HT-29 (cell line): ENCODE measurements around the gene TENT5A. TPM values are rescaled to one million over a fixed set of nuclear protein-coding genes. Genes with fewer than 3 reads are reported as not detected.

Experiments used
- DNase-seq: peaks from one replicate; pipeline ENCODE4 v3.0.0-alpha.2; 2015; ENCODE audit warnings: low spot score
- total RNA-seq: library from RNA; depleted of rRNA; stranded (reverse); fragments of >200 nt; shearing (Covaris generic); gene quantifications from 2 replicates; pipeline ENCODE4 v1.2.3, GENCODE V29; 2014

Gene TENT5A
- total RNA-seq, 1 experiment from 2014 or later, result 3.9 TPM

GRCh38 chr6:81771097-81771496, 18.6 kb upstream of the TENT5A start:
- no peak for DNase-seq

- no peak for DNase-seq
These were observed 17.9 kb upstream of the TENT5A start for GRCh38 chr6:81770381-81770780.

GRCh38 chr6:81769824-81770223, 17.3 kb upstream of the TENT5A start:
- DNase-seq, result no peak

- no peak for DNase-seq
These were observed 15.9 kb upstream of the TENT5A start for GRCh38 chr6:81768150-81768942.

- peak; percentile 29 for DNase-seq
These were observed 14.8 kb upstream of the TENT5A start for GRCh38 chr6:81767163-81767891.

- DNase-seq, result peak; percentile 76
These were observed 14.1 kb upstream of the TENT5A start for GRCh38 chr6:81766482-81767069.

GRCh38 chr6:81764531-81764930, 12.1 kb upstream of the TENT5A start:
- DNase-seq, result no peak

- DNase-seq, result no peak
These were observed 11.5 kb upstream of the TENT5A start for GRCh38 chr6:81763968-81764367.

GRCh38 chr6:81763051-81763450, 10.6 kb upstream of the TENT5A start:
- no peak for DNase-seq

GRCh38 chr6:81762606-81763005, 10.1 kb upstream of the TENT5A start:
- DNase-seq, result no peak

- DNase-seq, result no peak
These were observed 9.7 kb upstream of the TENT5A start for GRCh38 chr6:81762132-81762531.

- DNase-seq, result no peak
These were observed 8.7 kb upstream of the TENT5A start for GRCh38 chr6:81761197-81761596.

- DNase-seq, result peak; percentile 43
These were observed 7.3 kb upstream of the TENT5A start for GRCh38 chr6:81759782-81760181.

- DNase-seq, result no peak
These were observed 5.7 kb upstream of the TENT5A start for GRCh38 chr6:81758221-81758620.

GRCh38 chr6:81756690-81757089, 4.2 kb upstream of the TENT5A start:
- DNase-seq, result no peak

- DNase-seq, result no peak
These were observed 3.1 kb upstream of the TENT5A start for GRCh38 chr6:81755551-81755950.

- DNase-seq, result no peak
These were observed 2.4 kb upstream of the TENT5A start for GRCh38 chr6:81754906-81755305.

GRCh38 chr6:81753711-81754577, 1.5 kb upstream of the TENT5A start:
- peak; percentile 79 for DNase-seq

GRCh38 chr6:81752921-81753710, 635 bp upstream of the TENT5A start:
- peak; percentile 78 for DNase-seq

- DNase-seq, result peak; percentile 57
These were observed 945 bp downstream of the TENT5A start for GRCh38 chr6:81751388-81752083.
